Measurements from ENCODE around the gene TCFL5.

The TCFL5 gene

GRCh38 chr20:62829231-62830230 lies 32.1 kb downstream of the TCFL5 start:
- no peaks in the 10 kb centered on the region for H3K9me3 ChIP-seq (ENCODE audit: low read length)
- no peak for TF ChIP-seq EZH2 (IDR thresholded peaks at IDR 0.05; ENCODE audit: borderline replicate concordance, low read length)
- TF ChIP-seq CTCF (IDR thresholded peaks at IDR 0.05; ENCODE audit: low read length), result no peak
- H3K9me2 ChIP-seq (ENCODE audit: low read depth, low read length), result no peaks in the 10 kb centered on the region
- H4K20me1 ChIP-seq (ENCODE audit: insufficient read depth, low read length), result no peaks in the 10 kb centered on the region
- H3K36me3 ChIP-seq (ENCODE audit: insufficient read depth, low read length), result no peaks in the 10 kb centered on the region
- no peaks in the 10 kb centered on the region for H3K79me2 ChIP-seq (ENCODE audit: insufficient read depth, low read length)
- H3K27me3 ChIP-seq (ENCODE audit: insufficient read depth, low read length), result peaks cover 10% of the 10 kb centered on the region; the same call in 1 of the 2 replicates
- H3K27ac ChIP-seq (ENCODE audit: low read depth, low read length, poor library complexity, severe bottlenecking), result no peak overlapping the region
- H3K9ac ChIP-seq (ENCODE audit: low read length), result no peak overlapping the region
- H3K4me1 ChIP-seq (ENCODE audit: insufficient read depth, low read length, severe bottlenecking), result peaks cover 35% of the 10 kb centered on the region
- no peaks in the 10 kb centered on the region for H3F3A ChIP-seq (ENCODE audit: insufficient read depth, low read length)
- no peak overlapping the region for H3K4me3 ChIP-seq (ENCODE audit: low read depth, low read length, poor library complexity, severe bottlenecking)
- H2AFZ ChIP-seq (ENCODE audit: low read length), result no peak overlapping the region
- H3K4me2 ChIP-seq (ENCODE audit: low read length), result no peak overlapping the region

GRCh38 chr20:62828511-62829230 lies 33.0 kb downstream of the TCFL5 start:
- no peaks in the 10 kb centered on the region for H4K20me1 ChIP-seq (ENCODE audit: insufficient read depth, low read length)
- H3K4me2 ChIP-seq (ENCODE audit: low read length), result no peak overlapping the region
- no peaks in the 10 kb centered on the region for H3K9me2 ChIP-seq (ENCODE audit: low read depth, low read length)
- no peaks in the 10 kb centered on the region for H3K9me3 ChIP-seq (ENCODE audit: low read length)
- no peak overlapping the region for H3K9ac ChIP-seq (ENCODE audit: low read length)
- H3K36me3 ChIP-seq (ENCODE audit: insufficient read depth, low read length), result no peaks in the 10 kb centered on the region
- no peak overlapping the region for H3K27ac ChIP-seq (ENCODE audit: low read depth, low read length, poor library complexity, severe bottlenecking)
- H3F3A ChIP-seq (ENCODE audit: insufficient read depth, low read length), result no peaks in the 10 kb centered on the region
- H3K4me3 ChIP-seq (ENCODE audit: low read depth, low read length, poor library complexity, severe bottlenecking), result no peak overlapping the region
- TF ChIP-seq EZH2 (IDR thresholded peaks at IDR 0.05; ENCODE audit: borderline replicate concordance, low read length), result no peak
- TF ChIP-seq CTCF (IDR thresholded peaks at IDR 0.05; ENCODE audit: low read length), result no peak
- H3K4me1 ChIP-seq (ENCODE audit: insufficient read depth, low read length, severe bottlenecking), result peaks cover 39% of the 10 kb centered on the region
- H3K79me2 ChIP-seq (ENCODE audit: insufficient read depth, low read length), result no peaks in the 10 kb centered on the region
- peaks cover 10% of the 10 kb centered on the region; the same call in 1 of the 2 replicates for H3K27me3 ChIP-seq (ENCODE audit: insufficient read depth, low read length)
- H2AFZ ChIP-seq (ENCODE audit: low read length), result no peak overlapping the region

- no peak overlapping the region for H3K27ac ChIP-seq (ENCODE audit: low read depth, low read length, poor library complexity, severe bottlenecking)
- no peak overlapping the region for H3K9ac ChIP-seq (ENCODE audit: low read length)
- H3K36me3 ChIP-seq (ENCODE audit: insufficient read depth, low read length), result no peaks in the 10 kb centered on the region
- peaks cover 10% of the 10 kb centered on the region; the same call in 1 of the 2 replicates for H3K27me3 ChIP-seq (ENCODE audit: insufficient read depth, low read length)
- no peaks in the 10 kb centered on the region for H3F3A ChIP-seq (ENCODE audit: insufficient read depth, low read length)
- no peaks in the 10 kb centered on the region for H3K9me2 ChIP-seq (ENCODE audit: low read depth, low read length)
- H3K9me3 ChIP-seq (ENCODE audit: low read length), result no peaks in the 10 kb centered on the region
- peaks cover 34% of the 10 kb centered on the region for H3K4me1 ChIP-seq (ENCODE audit: insufficient read depth, low read length, severe bottlenecking)
- TF ChIP-seq CTCF (IDR thresholded peaks at IDR 0.05; ENCODE audit: low read length), result no peak
- no peak for TF ChIP-seq EZH2 (IDR thresholded peaks at IDR 0.05; ENCODE audit: borderline replicate concordance, low read length)
- H3K4me3 ChIP-seq (ENCODE audit: low read depth, low read length, poor library complexity, severe bottlenecking), result no peak overlapping the region
- H3K79me2 ChIP-seq (ENCODE audit: insufficient read depth, low read length), result no peaks in the 10 kb centered on the region
- no peak overlapping the region for H2AFZ ChIP-seq (ENCODE audit: low read length)
- no peak overlapping the region for H3K4me2 ChIP-seq (ENCODE audit: low read length)
- H4K20me1 ChIP-seq (ENCODE audit: insufficient read depth, low read length), result no peaks in the 10 kb centered on the region
Observed at GRCh38 chr20:62828051-62828450, 33.6 kb downstream of the TCFL5 start.

Measured in OCI-LY1 (cell line).